ENCODE results near the gene STS.

Gene STS

DNA sequence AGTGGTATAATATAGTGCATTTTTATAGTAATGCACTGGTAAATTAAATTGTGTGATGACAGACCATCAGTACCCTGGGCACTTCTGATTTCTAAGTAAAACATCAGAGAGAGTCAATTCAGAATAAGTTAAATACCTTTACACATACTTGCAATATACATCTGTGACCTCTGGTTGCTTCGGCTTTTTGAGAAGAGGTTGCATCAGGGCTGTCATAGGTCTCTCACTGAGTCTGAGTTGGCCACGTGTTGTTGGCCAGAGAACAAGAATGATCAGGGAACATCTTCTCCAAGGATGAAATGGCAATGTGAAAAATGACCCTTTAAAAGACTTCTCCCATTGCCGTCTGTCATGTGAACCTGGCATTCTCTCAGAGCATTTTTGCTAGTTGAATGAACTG, 37.3 kb downstream of the STS start:
- DNase-seq = no peak

DNA sequence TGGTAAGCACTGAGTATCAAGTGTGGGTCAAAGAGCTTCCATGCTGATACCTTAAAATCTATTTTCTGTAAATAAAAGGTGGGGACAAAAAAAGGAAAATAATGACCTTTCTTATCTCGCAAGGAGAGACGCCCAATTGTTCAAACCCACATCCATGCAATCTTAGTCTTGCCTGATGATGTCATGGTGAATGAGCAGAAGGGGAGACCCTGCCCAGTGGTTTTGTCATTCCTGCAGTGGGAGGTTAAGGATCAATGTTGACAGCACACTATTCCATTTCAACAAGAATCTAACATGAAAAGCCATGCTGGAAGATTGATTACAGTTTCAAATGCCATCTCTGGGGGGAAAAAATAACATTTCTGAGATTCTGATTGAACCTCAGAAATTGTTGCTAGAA, 41.2 kb downstream of the STS start:
- no peak for DNase-seq

- DNase-seq = no peak
These were observed 42.6 kb downstream of the STS start for GRCh38 chrX:7190157-7190556.

- no peak for DNase-seq
These were observed 44.2 kb downstream of the STS start for GRCh38 chrX:7191681-7192110.

DNA sequence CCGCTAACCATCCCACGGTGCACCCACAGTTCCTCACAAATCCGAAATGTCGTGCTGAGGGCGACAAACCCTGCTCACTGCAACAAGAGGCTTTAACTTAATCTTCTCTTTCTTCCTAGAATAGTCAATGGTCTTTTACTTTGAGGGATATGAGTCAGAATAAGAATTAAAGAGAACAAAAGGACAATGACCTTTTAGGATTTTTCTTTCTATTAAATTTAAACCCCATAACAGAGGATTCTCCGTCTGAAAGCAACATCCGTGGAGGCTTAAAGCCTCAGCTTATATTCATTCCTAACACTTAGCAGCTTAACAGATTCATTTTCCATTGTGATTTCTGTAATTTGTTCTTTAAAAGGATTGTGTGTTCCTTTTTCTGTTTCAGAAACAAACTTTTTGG, 45.4 kb downstream of the STS start:
- DNase-seq = no peak

GRCh38 chrX:7194606-7195005, 47.1 kb downstream of the STS start:
- DNase-seq = no peak

All from HCEC 1CT (cell line).